CD14-positive monocyte (primary cell): ENCODE data around the gene TRIML2. TPM values are rescaled to one million over a fixed set of nuclear protein-coding genes. Genes with fewer than 3 reads are reported as not detected.

Experiments
- DNase-seq, 3 donors: peaks; one replicate each; pipeline ENCODE4 v3.0.0-alpha.2; 2011 to 2022
- H2AFZ ChIP-seq: 2 replicates; pipeline ENCODE4 v1.6.0; 2012; ENCODE audit warnings: mild to moderate bottlenecking, low read depth, low read length, inconsistent platforms; ENCODE audit not compliant: insufficient read depth, poor library complexity, severe bottlenecking
- H3K27ac ChIP-seq, 2 donors: 1 replicate in 1 of 2; 2 replicates in 1 of 2; pipeline ENCODE4 v1.5.1; 2012 to 2013; ENCODE audit warnings: low read length in 2 of 2, control low read depth in 1 of 2, inconsistent platforms in 1 of 2, low read depth in 1 of 2, mild to moderate bottlenecking in 1 of 2
- H3K27me3 ChIP-seq, 2 donors: one replicate each; pipeline versions ENCODE4 v1.6.0 to v1.6.1; 2011 to 2013; ENCODE audit warnings: low read length in 2 of 2; ENCODE audit not compliant: control insufficient read depth in 2 of 2, insufficient read depth in 2 of 2
- H3K36me3 ChIP-seq, 2 donors: replicated peaks in 1 of 2; 1 replicate in 1 of 2; 2 replicates in 1 of 2; pipeline versions ENCODE4 v1.5.1 to v1.6.1; 2012 to 2013; ENCODE audit warnings: low read length in 2 of 2, control low read depth in 1 of 2, inconsistent platforms in 1 of 2, mild to moderate bottlenecking in 1 of 2; ENCODE audit not compliant: insufficient read depth in 2 of 2, control insufficient read depth in 1 of 2
- H3K4me1 ChIP-seq, 2 donors: 1 replicate in 1 of 2; 2 replicates in 1 of 2; pipeline versions ENCODE4 v1.5.1 to v1.6.1; 2012 to 2013; ENCODE audit warnings: low read length in 2 of 2, control low read depth in 1 of 2, inconsistent platforms in 1 of 2, mild to moderate bottlenecking in 1 of 2, moderate library complexity in 1 of 2; ENCODE audit not compliant: insufficient read depth in 2 of 2, control insufficient read depth in 1 of 2
- H3K4me2 ChIP-seq: replicated peaks from 2 replicates; pipeline ENCODE3; 2012; ENCODE audit warnings: low read length, moderate library complexity, mild to moderate bottlenecking; ENCODE audit not compliant: poor library complexity, severe bottlenecking; ENCODE audit errors: extremely low read depth
- H3K4me3 ChIP-seq, 3 experiments: fragments of 200-600 bp in 1 of 3; sonication (generic) in 1 of 3; replicated peaks in 1 of 3; 1 replicate in 2 of 3; 2 replicates in 1 of 3; pipeline ENCODE4 v1.5.1; 2011 to 2013; ENCODE audit warnings: low read length in 3 of 3, mild to moderate bottlenecking in 3 of 3, control low read depth in 2 of 3, low read depth in 2 of 3, inconsistent platforms in 1 of 3, moderate library complexity in 1 of 3
- H3K79me2 ChIP-seq: 2 replicates; pipeline ENCODE4 v1.6.0; 2012; ENCODE audit warnings: mild to moderate bottlenecking, control low read depth, inconsistent platforms, low read length, moderate library complexity; ENCODE audit not compliant: insufficient read depth
- H3K9ac ChIP-seq: 2 replicates; pipeline ENCODE4 v1.6.0; 2017; ENCODE audit warnings: low read length, mild to moderate bottlenecking; ENCODE audit not compliant: insufficient read depth, poor library complexity, severe bottlenecking
- H3K9me3 ChIP-seq, 2 donors: replicated peaks in 1 of 2; 1 replicate in 1 of 2; 2 replicates in 1 of 2; pipeline versions ENCODE4 v1.5.1 to v1.6.1; 2012 to 2013; ENCODE audit warnings: low read length in 2 of 2, control low read depth in 1 of 2; ENCODE audit not compliant: control insufficient read depth in 1 of 2, insufficient read depth in 1 of 2
- H4K20me1 ChIP-seq: 2 replicates; pipeline ENCODE4 v1.6.0; 2012; ENCODE audit warnings: mild to moderate bottlenecking, low read length, control low read depth, moderate library complexity; ENCODE audit not compliant: insufficient read depth
- H3K27ac Mint-ChIP-seq, 7 donors: one replicate each; pipeline ENCODE4 v1.8.0; 2020; ENCODE audit warnings: mild to moderate bottlenecking in 7 of 7, mixed read lengths in 7 of 7, moderate library complexity in 6 of 7, inconsistent platforms in 2 of 7
- H3K27me3 Mint-ChIP-seq, 3 donors: one replicate each; pipeline ENCODE4 v1.8.0; 2021 to 2022; ENCODE audit warnings: low read depth in 3 of 3, mild to moderate bottlenecking in 3 of 3, mixed read lengths in 3 of 3, moderate library complexity in 3 of 3, inconsistent platforms in 1 of 3
- H3K36me3 Mint-ChIP-seq, 2 donors: one replicate each; pipeline ENCODE4 v1.8.0; 2020; ENCODE audit warnings: mixed read lengths in 2 of 2, inconsistent platforms in 1 of 2, mild to moderate bottlenecking in 1 of 2
- H3K4me1 Mint-ChIP-seq: one replicate; pipeline ENCODE4 v1.8.0; 2020; ENCODE audit warnings: mild to moderate bottlenecking, mixed read lengths
- H3K4me3 Mint-ChIP-seq, 2 donors: one replicate each; pipeline ENCODE4 v1.8.0; 2020; ENCODE audit warnings: mild to moderate bottlenecking in 2 of 2, mixed read lengths in 2 of 2, moderate library complexity in 1 of 2
- H3K9me3 Mint-ChIP-seq, 7 donors: one replicate each; pipeline ENCODE4 v1.8.0; 2020 to 2022; ENCODE audit warnings: mixed read lengths in 7 of 7, mild to moderate bottlenecking in 6 of 7, moderate library complexity in 6 of 7, inconsistent platforms in 2 of 7
- CTCF ChIP-seq: fragments of 200-600 bp; IDR thresholded peaks from one replicate; pipeline ENCODE4 v1.8.0; 2022; ENCODE audit warnings: antibody characterized with exemption, mild to moderate bottlenecking
- WGBS: methylation state at CpG from one replicate; pipeline ENCODE4 v1.1.5; 2013; ENCODE audit warnings: missing lambda C conversion rate; ENCODE audit not compliant: insufficient coverage; 5-methylcytosine and 5-hydroxymethylcytosine counted together
- intact Hi-C, 2 donors: fragments of 100-400 bp; cut with micrococcal nuclease; formaldehyde crosslinking; loops; one replicate each; pipeline versions ENCODE4 v1.15.0 to v1.15.1; 2023
- polyA plus RNA-seq, 3 donors: library from polyadenylated mRNA; depleted of rRNA in 1 of 3; unstranded in 2 of 3; stranded (reverse) in 1 of 3; fragments of 300-500 nt in 2 of 3; fragments of >200 nt in 1 of 3; fragmentation: Illumina TruSeq in 2 of 3; gene quantifications; 1 replicate in 2 of 3; 2 replicates in 1 of 3; pipeline ENCODE4 v1.2.3, GENCODE V29; 2012 to 2021

Gene TRIML2
- polyA plus RNA-seq, 3 donors, result not detected

- Histone ChIP-seq H3K27ac (no peak overlapping the region), H2AFZ (no peak overlapping the region), H3K4me3 (no peak overlapping the region), H3K36me3 (no peaks in the 10 kb centered on the region), H4K20me1 (no peaks in the 10 kb centered on the region), H3K9me3 (peaks cover 47 to 50% of the 10 kb centered on the region in 2 donors), H3K4me1 (no peaks in the 10 kb centered on the region), H3K9ac (no peak overlapping the region), H3K79me2 (no peaks in the 10 kb centered on the region), H3K27me3 (no peaks in the 10 kb centered on the region), H3K4me2 (no peak overlapping the region)
- Mint-ChIP-seq H3K4me1 (no peaks in the 10 kb centered on the region), H3K27ac (no peak overlapping the region), H3K36me3 (no peaks in the 10 kb centered on the region), H3K27me3 (no peaks in the 10 kb centered on the region), H3K9me3 (peaks cover 16 to 42% (median 33%) of the 10 kb centered on the region in 7 donors), H3K4me3 (no peak overlapping the region)
- WGBS, result 81% methylated on average over 3 of the region's 3 CpGs
- TF ChIP-seq CTCF, result no peak
- DNase-seq, result no peak
- intact Hi-C loops, result no loop called here
Measured at GRCh38 chr4:188092824-188093223, 16.6 kb downstream of the TRIML2 start.

- no peaks in the 10 kb centered on the region for H4K20me1 ChIP-seq
- no peaks in the 10 kb centered on the region for H3K4me1 ChIP-seq
- H3K4me1 Mint-ChIP-seq, result no peaks in the 10 kb centered on the region
- H3K9me3 ChIP-seq, result peaks cover 33 to 34% of the 10 kb centered on the region in 2 donors
- no peak overlapping the region for H3K4me2 ChIP-seq
- DNase-seq, result no peak
- no peak overlapping the region for H2AFZ ChIP-seq
- H3K27me3 Mint-ChIP-seq, result no peaks in the 10 kb centered on the region
- H3K27ac Mint-ChIP-seq, result no peak overlapping the region
- no peak overlapping the region for H3K4me3 ChIP-seq
- no peaks in the 10 kb centered on the region for H3K36me3 Mint-ChIP-seq
- 96% methylated on average over 3 of the region's 6 CpGs for WGBS
- H3K79me2 ChIP-seq, result no peaks in the 10 kb centered on the region
- H3K9me3 Mint-ChIP-seq, result peaks cover 12 to 34% (median 25%) of the 10 kb centered on the region in 7 donors
- no peak overlapping the region for H3K9ac ChIP-seq
- intact Hi-C loops, result no loop called here
- no peak overlapping the region for H3K4me3 Mint-ChIP-seq
- no peak overlapping the region for H3K27ac ChIP-seq
- no peaks in the 10 kb centered on the region for H3K27me3 ChIP-seq
- TF ChIP-seq CTCF, result no peak
- no peaks in the 10 kb centered on the region for H3K36me3 ChIP-seq
Measured at GRCh38 chr4:188086858-188087257, 22.5 kb downstream of the TRIML2 start.
